GM18870 (cell line): Measurements from ENCODE around the gene STX3.
"Not testable (repeated sequence)": the region's sequence is repeated elsewhere in the genome, so short reads cannot be mapped to it uniquely, and the experiment has no call there.

Experiments used
- ATAC-seq: cut with Tn5 transposase; IDR thresholded peaks from one replicate; pipeline ENCODE4 v1.9.1; 2021; ENCODE audit warnings: moderate library complexity; ENCODE audit not compliant: unreplicated experiment

The STX3 gene

GRCh38 chr11:59785818-59786217 is 30.6 kb downstream of the STX3 start:
- no peak for ATAC-seq

- no peak for ATAC-seq
Observed at GRCh38 chr11:59787255-59787588, 32.0 kb downstream of the STX3 start.

GRCh38 chr11:59787816-59788215 is 32.6 kb downstream of the STX3 start:
- ATAC-seq: no peak

GRCh38 chr11:59791639-59792038 is 36.5 kb downstream of the STX3 start:
- ATAC-seq: no peak

- no peak for ATAC-seq
Observed at GRCh38 chr11:59792507-59792906, 37.3 kb downstream of the STX3 start.

- no peak for ATAC-seq
Observed at GRCh38 chr11:59794417-59794816, 39.2 kb downstream of the STX3 start.

- ATAC-seq: no peak
Observed at GRCh38 chr11:59800390-59801025, 45.3 kb downstream of the STX3 start.

- no peak for ATAC-seq
Observed at GRCh38 chr11:59801160-59801706, 46.1 kb downstream of the STX3 start.

- ATAC-seq: no peak
Observed at GRCh38 chr11:59801981-59802638, 46.9 kb downstream of the STX3 start.

- no peak for ATAC-seq
Observed at GRCh38 chr11:59802639-59803176, 47.5 kb downstream of the STX3 start.

- ATAC-seq: no peak
Observed at GRCh38 chr11:59804061-59804460, 48.9 kb downstream of the STX3 start.

- no peak for ATAC-seq
Observed at GRCh38 chr11:59807047-59807610, 52.0 kb downstream of the STX3 start.

- ATAC-seq: peak; percentile 87
Observed at GRCh38 chr11:59810189-59810910, 55.2 kb downstream of the STX3 start, which contains the start of gene MRPL16. Gene MRPL16 (minus strand): TSS chr11:59810778. CDS start chr11:59810658, 120 bp downstream.

GRCh38 chr11:59810911-59811259 is 55.7 kb downstream of the STX3 start:
- ATAC-seq: no peak

- no peak for ATAC-seq
Observed at GRCh38 chr11:59812220-59812619, 57.0 kb downstream of the STX3 start.

GRCh38 chr11:59813364-59813763 is 58.2 kb downstream of the STX3 start:
- ATAC-seq: no peak

- no peak for ATAC-seq
Observed at GRCh38 chr11:59814021-59814420, 58.8 kb downstream of the STX3 start.

- ATAC-seq: no peak
Observed at GRCh38 chr11:59815754-59816153, 60.6 kb downstream of the STX3 start.

GRCh38 chr11:59816434-59816833 is 61.3 kb downstream of the STX3 start:
- ATAC-seq: not testable (repeated sequence)

- no peak for ATAC-seq
Observed at GRCh38 chr11:59818572-59818971, 63.4 kb downstream of the STX3 start.

GRCh38 chr11:59822989-59823566 is 67.9 kb downstream of the STX3 start:
- peak; percentile 80 for ATAC-seq
